ENCODE data around the gene RFX4. TPM values are rescaled to one million over a fixed set of nuclear protein-coding genes. Genes with fewer than 3 reads are reported as not detected.
A peak's percentile ranks its signal among the peaks of the same experiment; 100 is the strongest.

Gene RFX4
- total and polyA plus RNA-seq, 2 of the 13 experiments (the other 11 are each of a cell fraction or from before 2014, with no cell fraction given) = not detected

GRCh38 chr12:106682594-106683234 lies 99.9 kb downstream of the RFX4 start:
- in situ Hi-C loops (cut with HindIII; ENCODE audit: extremely low pct_ligation_motif_present, low pct_unique_long_range_greater_than_20kb) (no loop called here), intact Hi-C loops (cut with micrococcal nuclease; ENCODE audit: unreplicated experiment) (loop anchor here (1.0 to 5.0 kb wide), 2 partner anchors 159 to 235 kb away; no protein-coding TSS in a partner anchor)
- Histone ChIP-seq H4K20me1 (ENCODE audit: insufficient read depth, low read length) (no peaks in the 10 kb centered on the region), H3K27ac (ENCODE audit: extremely low read length, insufficient read depth, low read length) (no peak overlapping the region), H3K4me3 (replicated peaks in 1 of 3; ENCODE audit: insufficient read depth in 1 of 3, low read depth in 2 of 3, low read length in 3 of 3) (no peak overlapping the region), H3K36me3 (replicated peaks in 1 of 2; ENCODE audit: control insufficient read depth in 1 of 2, insufficient read depth in 2 of 2, low read length in 2 of 2) (no peaks in the 10 kb centered on the region), H3K79me2 (ENCODE audit: insufficient read depth, low read length) (no peaks in the 10 kb centered on the region), H3K4me2 (ENCODE audit: low read depth, low read length) (no peak overlapping the region), H3K27me3 (ENCODE audit: control insufficient read depth in 1 of 2, insufficient read depth in 2 of 2, low read length in 2 of 2) (no peaks in the 10 kb centered on the region), H3K9ac (ENCODE audit: insufficient read depth, low read depth, low read length) (no peak overlapping the region), H3K4me1 (ENCODE audit: insufficient read depth, low read length) (peaks cover 6% of the 10 kb centered on the region; the same call in 1 of the 2 replicates), H2AFZ (ENCODE audit: low read length) (no peak overlapping the region), H3K9me3 (ENCODE audit: low read length) (no peaks in the 10 kb centered on the region)
- ChIA-PET POLR2A (no interaction called here), CTCF (ENCODE audit: low intra/inter-chr PET ratio, low total read pairs) (interaction anchor here (1.1 kb wide), 1 partner anchor 237 kb away, joined by 4 read pairs; no protein-coding TSS in a partner anchor)
- DNase-seq (ENCODE audit: low spot score) (peak; percentile 8), ATAC-seq (peak; percentile 57), FAIRE-seq (peak; percentile 4)
- BruUV-seq (replicated peaks) = no TSS peak
- no peak for TF ChIP-seq ZSCAN20 (CRISPR knock-in tag; IDR thresholded peaks at IDR 0.05; ENCODE audit: borderline replicate concordance)
- peak; percentile 49 for TF ChIP-seq STAG1 (CRISPR knock-in tag; IDR thresholded peaks at IDR 0.05)
- TF ChIP-seq CTCF (CRISPR knock-in tag; IDR thresholded peaks at IDR 0.05) = peak; percentile 31
- no peak for TF ChIP-seq ZSCAN25 (CRISPR knock-in tag; IDR thresholded peaks at IDR 0.05)
- 16% methylated on average over 3 of the region's 4 CpGs for WGBS (ENCODE audit: low lambda C conversion rate)

- CTCF ChIA-PET (ENCODE audit: low intra/inter-chr PET ratio, low total read pairs) = no interaction called here
- FAIRE-seq = no peak
- no peaks in the 10 kb centered on the region for H4K20me1 ChIP-seq (ENCODE audit: insufficient read depth, low read length)
- WGBS (ENCODE audit: low lambda C conversion rate) = 54% methylated on average over 7 of the region's 7 CpGs
- BruUV-seq (replicated peaks) = no TSS peak
- no peak overlapping the region for H3K9ac ChIP-seq (ENCODE audit: insufficient read depth, low read depth, low read length)
- H3K4me2 ChIP-seq (ENCODE audit: low read depth, low read length) = no peak overlapping the region
- intact Hi-C loops (cut with micrococcal nuclease; ENCODE audit: unreplicated experiment) = loop anchor here (5.0 kb wide), 1 partner anchor 233 kb away; no protein-coding TSS in a partner anchor
- H3K9me3 ChIP-seq (ENCODE audit: low read length) = no peaks in the 10 kb centered on the region
- ATAC-seq = no peak
- H3K79me2 ChIP-seq (ENCODE audit: insufficient read depth, low read length) = no peaks in the 10 kb centered on the region
- peaks cover 6% of the 10 kb centered on the region; the same call in 1 of the 2 replicates for H3K4me1 ChIP-seq (ENCODE audit: insufficient read depth, low read length)
- in situ Hi-C loops (cut with HindIII; ENCODE audit: extremely low pct_ligation_motif_present, low pct_unique_long_range_greater_than_20kb) = no loop called here
- no peaks in the 10 kb centered on the region for H3K36me3 ChIP-seq (replicated peaks in 1 of 2; ENCODE audit: control insufficient read depth in 1 of 2, insufficient read depth in 2 of 2, low read length in 2 of 2)
- no peak for DNase-seq (ENCODE audit: low spot score)
- no peak overlapping the region for H3K4me3 ChIP-seq (replicated peaks in 1 of 3; ENCODE audit: insufficient read depth in 1 of 3, low read depth in 2 of 3, low read length in 3 of 3)
- H3K27me3 ChIP-seq (ENCODE audit: control insufficient read depth in 1 of 2, insufficient read depth in 2 of 2, low read length in 2 of 2) = no peaks in the 10 kb centered on the region
- POLR2A ChIA-PET = no interaction called here
- H3K27ac ChIP-seq (ENCODE audit: extremely low read length, insufficient read depth, low read length) = no peak overlapping the region
- no peak overlapping the region for H2AFZ ChIP-seq (ENCODE audit: low read length)
- TF ChIP-seq ZNF780A (CRISPR knock-in tag; IDR thresholded peaks at IDR 0.05) = no peak
- TF ChIP-seq PPARG (CRISPR knock-in tag; conservative IDR thresholded peaks at IDR 0.05) = no peak
- no peak for TF ChIP-seq PCBP2 (optimal IDR thresholded peaks at IDR 0.05; ENCODE audit: low read depth, low read length, poor library complexity, severe bottlenecking)
- no peak for TF ChIP-seq ELF1 (CRISPR knock-in tag; IDR thresholded peaks at IDR 0.05)
- no peak for TF ChIP-seq REL (CRISPR knock-in tag; conservative IDR thresholded peaks at IDR 0.05)
- TF ChIP-seq ZNF501 (CRISPR knock-in tag; IDR thresholded peaks at IDR 0.05) = no peak
- no peak for TF ChIP-seq HBP1 (CRISPR knock-in tag; IDR thresholded peaks at IDR 0.05; ENCODE audit: low read depth)
- no peak for TF ChIP-seq ZNF883 (CRISPR knock-in tag; IDR thresholded peaks at IDR 0.05; ENCODE audit: not compliant biosample characterization)
- TF ChIP-seq CAMTA2 (CRISPR knock-in tag; IDR thresholded peaks at IDR 0.05; ENCODE audit: borderline replicate concordance) = no peak
- no peak for TF ChIP-seq ZNF580 (CRISPR knock-in tag; IDR thresholded peaks at IDR 0.05; ENCODE audit: borderline replicate concordance, low read depth)
Measured at GRCh38 chr12:106684497-106684896, 101.7 kb downstream of the RFX4 start.
